ENCODE results near the gene PSME2.
A peak's percentile ranks its signal among the peaks of the same experiment; 100 is the strongest.

PSME2 gene

GRCh38 chr14:24135834-24136683 lies 10.4 kb downstream of the PSME2 start, which contains the start of gene PSME1:
Gene PSME1, plus strand, starts transcription at chr14:24136194. Its CDS starts 69 bp downstream, at chr14:24136263.
- in situ Hi-C loops (cut with MboI; ENCODE audit: low pct_unique_long_range_greater_than_20kb, low sequenced_read_pairs, unreplicated experiment), result no loop called here
- DNase-seq (ENCODE audit: low spot score), result peak; percentile 98
- TF ChIP-seq CTCF (IDR thresholded peaks at IDR 0.05; ENCODE audit: extremely low read depth, insufficient read depth, missing control alignments), result no peak

DNA sequence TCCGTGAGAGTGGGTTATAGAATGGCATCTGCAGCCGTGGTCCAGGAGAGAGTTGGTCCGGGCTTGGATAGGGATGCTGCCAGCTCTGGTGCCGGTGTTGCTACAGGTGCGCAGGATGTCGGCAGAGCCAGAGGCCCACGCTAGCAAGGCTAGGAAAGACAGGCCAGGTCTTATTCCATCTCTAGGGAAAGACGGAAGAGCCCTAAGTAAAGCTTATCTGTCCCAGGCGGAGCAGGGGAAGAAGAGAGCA lies 10.9 kb downstream of the PSME2 start:
- no peak for TF ChIP-seq CTCF (IDR thresholded peaks at IDR 0.05; ENCODE audit: extremely low read depth, insufficient read depth, missing control alignments)
- DNase-seq (ENCODE audit: low spot score), result no peak
- in situ Hi-C loops (cut with MboI; ENCODE audit: low pct_unique_long_range_greater_than_20kb, low sequenced_read_pairs, unreplicated experiment), result no loop called here

DNA sequence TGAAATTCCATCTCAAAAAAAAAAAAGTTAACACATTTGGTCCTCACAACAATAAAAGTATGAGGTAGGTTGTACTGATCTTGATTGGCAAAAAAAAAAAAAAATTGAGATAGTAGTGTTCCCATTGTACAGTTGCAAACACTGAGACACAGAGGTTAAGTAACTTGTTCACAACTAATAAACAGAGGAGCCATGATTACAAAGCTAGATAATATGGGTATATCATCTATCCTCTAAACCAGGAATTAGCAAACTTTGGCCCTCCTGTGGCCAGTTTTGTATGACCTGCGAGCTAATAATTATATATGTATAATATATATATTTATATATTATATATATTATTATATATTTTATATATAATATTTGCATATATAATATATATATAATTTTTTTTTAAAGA lies 12.7 kb downstream of the PSME2 start:
- no peak for DNase-seq (ENCODE audit: low spot score)
- in situ Hi-C loops (cut with MboI; ENCODE audit: low pct_unique_long_range_greater_than_20kb, low sequenced_read_pairs, unreplicated experiment), result no loop called here
- TF ChIP-seq CTCF (IDR thresholded peaks at IDR 0.05; ENCODE audit: extremely low read depth, insufficient read depth, missing control alignments), result no peak

GRCh38 chr14:24132976-24133375 lies 13.4 kb downstream of the PSME2 start:
- in situ Hi-C loops (cut with MboI; ENCODE audit: low pct_unique_long_range_greater_than_20kb, low sequenced_read_pairs, unreplicated experiment), result no loop called here
- TF ChIP-seq CTCF (IDR thresholded peaks at IDR 0.05; ENCODE audit: extremely low read depth, insufficient read depth, missing control alignments), result no peak
- no peak for DNase-seq (ENCODE audit: low spot score)

DNA sequence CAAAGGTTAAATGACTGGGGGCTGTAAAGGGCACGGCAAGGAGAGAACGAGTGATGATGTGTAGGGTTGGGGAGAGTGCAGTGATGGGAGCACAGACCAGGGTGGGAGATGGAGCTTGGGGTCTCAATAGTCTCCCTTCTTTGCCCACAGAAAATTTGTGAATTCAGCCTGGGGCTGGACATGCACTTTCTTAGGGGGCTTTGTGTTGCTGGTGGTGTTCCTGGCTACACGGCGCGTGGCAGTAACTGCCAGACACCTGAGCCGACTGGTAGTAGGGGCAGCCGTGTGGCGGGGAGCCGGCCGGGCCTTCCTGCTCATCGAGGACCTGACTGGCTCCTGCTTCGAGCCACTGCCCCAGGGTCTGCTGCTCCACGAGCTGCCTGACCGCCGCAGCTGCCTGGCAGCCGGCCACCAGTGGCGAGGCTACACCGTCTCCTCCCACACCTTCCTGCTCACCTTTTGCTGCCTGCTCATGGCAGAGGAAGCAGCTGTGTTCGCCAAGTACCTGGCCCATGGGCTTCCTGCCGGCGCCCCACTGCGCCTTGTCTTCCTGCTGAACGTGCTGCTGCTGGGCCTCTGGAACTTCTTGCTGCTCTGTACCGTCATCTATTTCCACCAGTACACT lies 14.2 kb downstream of the PSME2 start:
- DNase-seq (ENCODE audit: low spot score), result no peak
- in situ Hi-C loops (cut with MboI; ENCODE audit: low pct_unique_long_range_greater_than_20kb, low sequenced_read_pairs, unreplicated experiment), result no loop called here
- no peak for TF ChIP-seq CTCF (IDR thresholded peaks at IDR 0.05; ENCODE audit: extremely low read depth, insufficient read depth, missing control alignments)

GRCh38 chr14:24131549-24131966 lies 14.9 kb downstream of the PSME2 start:
- no peak for TF ChIP-seq CTCF (IDR thresholded peaks at IDR 0.05; ENCODE audit: extremely low read depth, insufficient read depth, missing control alignments)

More at GRCh38 chr14:24131549-24131966, 14.9 kb downstream of the PSME2 start:
- in situ Hi-C loops (cut with MboI; ENCODE audit: low pct_unique_long_range_greater_than_20kb, low sequenced_read_pairs, unreplicated experiment), result no loop called here
- no peak for DNase-seq (ENCODE audit: low spot score)

Data from GM13977 (cell line).